ENCODE results near the gene ERVH48-1.
"Not testable (repeated sequence)": the region's sequence is repeated elsewhere in the genome, so short reads cannot be mapped to it uniquely, and the experiment has no call there.

ERVH48-1 gene

DNA sequence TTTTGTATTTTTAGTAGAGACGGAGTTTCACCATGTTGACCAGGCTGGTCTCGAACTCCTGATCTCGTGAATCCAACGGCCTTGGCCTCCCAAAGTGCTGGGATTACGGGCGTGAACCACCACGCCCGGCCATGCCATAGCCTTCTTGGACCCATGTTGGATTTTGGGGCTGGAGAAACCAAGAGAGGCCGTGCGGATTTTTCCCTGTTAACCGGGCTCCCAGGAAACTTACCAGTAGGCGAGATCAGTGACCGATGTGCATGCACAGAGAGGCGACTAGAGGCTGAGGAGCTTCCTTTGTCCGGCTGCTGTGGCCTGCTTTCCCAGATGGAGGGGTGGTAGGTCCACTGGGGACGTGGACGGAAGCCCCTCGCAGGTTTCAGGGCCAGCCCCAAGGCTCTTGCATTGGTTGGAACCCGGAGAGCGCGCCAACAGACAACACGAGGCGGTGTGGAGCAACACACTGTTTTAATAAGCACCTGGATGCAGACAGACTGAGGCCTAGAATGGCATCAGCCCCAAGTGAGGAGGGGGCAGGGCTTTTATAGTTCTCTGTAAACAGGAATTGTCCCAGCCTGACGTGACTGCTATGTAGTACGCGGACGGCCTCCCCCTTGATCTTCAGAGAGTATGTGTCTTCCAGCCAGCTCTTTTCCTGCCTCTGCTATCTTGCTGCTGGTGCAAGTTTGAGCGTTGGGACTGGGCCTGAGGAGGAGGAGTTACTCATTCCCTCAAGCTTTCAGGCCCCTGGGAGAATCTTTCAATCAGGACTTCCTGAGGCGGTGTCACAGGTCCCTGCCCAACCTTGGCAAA, at the start of gene ERVH48-1:
Gene ERVH48-1 (minus strand): TSS at position 517 of the 813 bp plus-strand sequence. CDS start 6,624 bp downstream, outside the sequence.
- no peak for DNase-seq

DNA sequence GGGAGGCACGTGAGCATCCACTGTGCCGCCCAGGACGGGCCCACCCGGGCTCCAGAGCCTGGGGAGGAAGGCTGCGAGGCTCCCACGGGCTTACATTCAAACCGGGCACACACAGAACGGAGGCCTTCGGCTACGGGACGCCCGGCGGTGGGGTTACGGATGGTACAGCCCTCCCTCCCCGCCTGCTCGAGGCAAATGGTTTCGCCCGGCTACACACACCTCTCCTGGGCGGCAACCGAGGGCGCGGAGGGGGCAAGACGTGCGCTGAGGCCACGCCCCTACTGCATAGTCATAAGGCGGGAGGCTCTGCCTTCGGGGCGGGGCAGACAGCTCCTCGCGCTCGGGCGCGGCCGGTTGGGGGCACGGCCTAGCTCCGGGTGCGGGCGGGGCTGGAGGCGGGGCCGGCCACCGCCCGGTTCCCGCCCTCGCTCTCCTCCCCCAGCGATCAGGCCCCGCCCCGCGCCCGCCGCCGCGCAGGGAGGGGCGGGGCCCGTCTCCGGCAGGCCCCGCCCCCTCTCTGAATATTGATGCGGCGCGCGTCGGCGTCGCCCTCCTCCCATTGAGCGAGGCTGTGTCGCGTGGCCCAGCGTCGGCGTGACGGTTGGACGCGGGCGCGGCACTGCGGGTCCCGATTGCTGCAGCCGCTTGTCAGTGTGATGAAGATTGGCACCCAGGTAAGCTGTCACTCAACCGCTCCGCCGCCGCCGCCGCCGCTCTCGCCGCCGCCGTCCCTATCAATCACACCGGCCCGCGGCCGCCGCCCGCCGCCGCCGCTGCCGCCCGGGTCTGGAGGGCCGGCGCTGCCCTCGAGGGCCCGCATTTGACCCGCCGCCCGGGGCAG, 48.8 kb upstream of the ERVH48-1 start, which contains the start of gene PKNOX1:
Gene PKNOX1 (plus strand): TSS at position 572 of the 841 bp plus-strand sequence. CDS start 29,820 bp downstream, outside the sequence.
- DNase-seq: peak; percentile 98

GRCh38 chr21:42973309-42973990, 48.0 kb upstream of the ERVH48-1 start:
- no peak for DNase-seq

- no peak for DNase-seq
Measured at GRCh38 chr21:42971897-42972275, 46.5 kb upstream of the ERVH48-1 start.

- DNase-seq: no peak
Measured at GRCh38 chr21:42970946-42971653, 45.7 kb upstream of the ERVH48-1 start.

DNA sequence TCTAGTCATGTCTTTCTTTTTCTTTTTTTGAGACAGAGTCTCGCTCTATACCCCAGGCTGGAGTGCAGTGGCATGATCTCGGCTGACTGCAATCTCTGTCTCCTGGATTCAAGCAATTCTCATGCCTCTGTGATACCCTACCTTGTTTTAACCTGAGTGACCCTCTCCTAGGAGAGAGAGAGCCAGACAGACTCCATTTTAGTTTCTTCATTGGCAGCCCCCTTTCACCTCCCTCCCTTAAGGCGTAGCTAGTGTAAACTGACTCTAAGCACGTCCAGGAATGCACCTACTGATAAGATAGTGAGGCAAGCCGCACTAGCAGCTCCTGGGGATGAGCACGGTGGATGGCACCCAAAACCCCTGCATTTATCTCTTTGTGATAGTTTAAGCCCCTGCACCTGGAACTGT, 43.8 kb upstream of the ERVH48-1 start:
- DNase-seq: no peak

GRCh38 chr21:42967616-42968015, 42.2 kb upstream of the ERVH48-1 start:
- DNase-seq: not testable (repeated sequence)

- no peak for DNase-seq
Measured at GRCh38 chr21:42965211-42965560, 39.8 kb upstream of the ERVH48-1 start.

DNA sequence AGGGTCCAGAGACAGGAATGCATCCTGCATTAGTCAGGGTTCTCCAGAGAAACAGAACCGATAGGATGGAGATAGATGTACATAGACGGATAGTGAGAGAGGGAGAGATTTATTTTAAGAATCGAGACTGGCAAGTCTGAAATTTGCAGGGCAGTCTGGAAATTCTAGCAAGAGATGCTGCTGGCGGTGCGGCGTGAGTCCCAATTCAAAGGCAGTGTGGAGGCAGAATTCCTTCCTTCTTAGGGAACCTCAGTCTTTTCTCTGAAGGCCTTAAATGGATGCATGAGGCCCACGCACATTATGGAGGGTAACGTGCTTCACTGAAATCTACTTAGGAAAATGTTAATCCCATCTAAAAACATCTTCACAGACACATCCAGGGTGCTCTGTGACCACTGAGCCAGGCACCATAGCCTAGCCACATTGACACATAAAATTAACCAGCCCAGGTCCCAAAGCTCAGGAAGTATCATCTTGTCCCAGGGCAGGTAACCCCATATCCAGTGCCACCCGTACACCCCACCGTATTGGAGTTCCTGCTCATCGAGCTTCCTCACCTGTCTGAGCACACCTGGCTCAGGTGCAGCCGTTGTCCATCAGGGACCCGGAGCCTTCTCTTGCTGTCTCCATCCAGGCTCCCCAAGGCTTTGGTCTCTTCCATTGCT, 39.2 kb upstream of the ERVH48-1 start:
- DNase-seq: no peak

DNA sequence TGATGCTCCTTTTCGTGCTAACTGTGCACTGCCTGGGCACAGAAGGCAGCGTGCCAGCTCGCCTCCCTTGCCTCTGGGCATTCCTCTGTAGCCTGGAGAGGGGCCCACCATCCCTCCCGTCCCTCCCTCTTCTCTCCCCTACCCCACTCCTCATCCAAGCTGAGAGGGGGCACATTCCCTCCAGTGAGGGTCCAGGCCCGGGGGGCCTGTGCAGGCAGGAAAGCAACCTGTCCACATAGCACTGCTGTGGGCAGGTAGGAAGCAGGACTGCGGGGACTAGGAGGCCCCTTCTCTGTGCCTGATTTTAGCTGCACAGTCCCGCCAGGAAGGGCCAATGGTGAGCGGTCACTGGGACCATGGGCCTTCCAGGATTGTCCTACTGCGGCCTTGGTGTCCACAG, 38.7 kb upstream of the ERVH48-1 start:
- DNase-seq: no peak

DNA sequence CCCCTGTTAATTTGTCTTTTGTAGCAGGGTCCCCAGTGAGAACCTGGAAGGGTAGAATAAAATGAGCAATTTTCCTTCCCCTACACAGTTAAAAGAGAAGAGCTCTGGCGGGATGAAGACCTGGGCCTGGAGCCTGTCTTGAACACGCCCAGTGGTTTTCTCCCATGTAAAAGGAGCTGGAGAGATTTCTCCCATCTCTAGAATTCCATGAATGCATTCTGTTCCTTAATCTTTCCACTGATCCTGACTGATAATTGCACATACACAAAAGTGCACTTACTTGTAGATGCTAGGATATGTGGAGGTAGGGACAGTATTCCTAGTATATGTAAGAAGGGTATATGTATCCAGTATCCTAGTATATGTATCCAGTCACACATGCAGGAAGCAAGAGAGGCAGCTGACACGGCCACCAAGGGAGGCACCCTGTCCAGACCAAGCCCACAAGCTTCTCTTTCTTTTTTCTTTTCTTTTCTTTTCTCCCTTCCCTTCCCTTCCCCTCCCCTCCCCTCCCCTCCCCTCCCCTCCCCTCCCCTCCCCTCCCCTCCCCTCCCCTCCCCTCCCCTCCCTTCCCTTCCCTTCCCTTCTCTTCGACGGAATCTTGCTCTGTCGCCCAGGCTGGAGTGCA, 37.1 kb upstream of the ERVH48-1 start:
- no peak for DNase-seq

GRCh38 chr21:42959728-42960127, 34.3 kb upstream of the ERVH48-1 start:
- no peak for DNase-seq

- DNase-seq: not testable (repeated sequence)
Measured at GRCh38 chr21:42958122-42958521, 32.7 kb upstream of the ERVH48-1 start.

DNA sequence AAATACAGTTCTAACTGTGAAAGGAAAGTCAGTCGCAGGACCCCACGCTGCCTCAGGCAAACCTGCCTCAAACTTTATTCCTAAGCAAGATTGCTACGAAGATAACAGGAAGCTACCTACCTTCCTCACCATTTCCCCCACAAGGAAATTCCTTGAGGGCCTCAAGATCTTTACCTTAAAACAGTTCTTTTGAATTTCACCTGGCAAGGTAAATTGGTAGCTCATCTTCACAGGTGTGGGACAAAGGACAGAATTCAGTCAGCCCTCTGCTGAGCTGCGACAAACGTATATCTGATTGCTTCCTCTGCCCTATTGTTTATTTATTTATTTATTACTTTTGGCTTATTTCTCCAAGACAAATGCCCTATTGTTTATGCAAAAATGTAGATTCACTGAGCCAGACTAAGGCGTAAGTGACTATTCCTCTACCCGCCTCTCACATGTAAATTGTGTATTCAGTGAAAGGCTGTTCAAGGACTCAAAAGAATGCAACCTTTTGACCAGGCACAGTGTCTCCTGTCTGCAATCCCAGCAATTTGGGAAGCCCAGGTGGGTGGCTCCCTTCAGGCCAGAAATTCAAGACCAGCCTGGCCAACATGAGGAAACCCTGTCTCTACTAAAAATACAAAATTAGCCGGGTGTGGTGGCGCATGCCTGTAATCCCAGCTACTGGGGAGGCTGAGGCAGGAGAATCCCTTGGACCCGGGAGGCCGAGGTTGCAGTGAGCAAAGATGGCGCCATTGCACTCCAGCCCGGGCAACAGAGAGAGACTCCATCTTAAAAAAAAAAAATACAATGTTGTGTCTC, 31.6 kb upstream of the ERVH48-1 start:
- DNase-seq: no peak

GRCh38 chr21:42951193-42951592, 25.8 kb upstream of the ERVH48-1 start:
- not testable (repeated sequence) for DNase-seq

DNA sequence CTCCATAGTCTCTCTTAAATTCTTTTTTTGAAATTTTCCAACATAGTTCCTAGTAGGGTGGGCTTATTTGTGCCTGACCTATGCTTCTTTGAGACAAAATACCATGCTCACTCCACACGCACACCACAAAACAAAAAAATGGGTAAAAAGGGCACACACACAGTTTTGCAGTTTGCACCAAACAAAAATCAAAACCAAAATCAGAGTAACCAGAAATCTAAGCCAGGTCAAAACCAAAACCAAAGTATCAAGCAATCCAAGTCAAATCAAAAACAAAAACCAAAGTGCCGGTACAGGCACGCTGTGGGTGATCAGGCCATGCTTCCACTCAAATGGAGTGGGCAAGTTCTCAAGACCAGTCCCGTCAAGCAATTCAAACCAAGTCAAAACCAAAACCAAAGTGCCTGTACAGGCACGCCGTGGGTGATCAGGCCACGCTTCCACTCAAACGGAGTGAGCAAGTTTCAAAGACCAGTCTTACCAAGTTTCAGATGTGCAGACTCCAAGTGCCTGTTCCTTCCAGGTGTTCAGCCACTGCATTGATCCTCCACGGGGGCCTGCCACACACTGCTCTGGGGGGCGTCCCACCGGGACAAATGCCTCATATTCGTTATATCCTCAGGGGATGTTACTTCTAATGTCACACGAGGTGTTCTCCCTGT, 23.8 kb upstream of the ERVH48-1 start:
- DNase-seq: not testable (repeated sequence)

DNA sequence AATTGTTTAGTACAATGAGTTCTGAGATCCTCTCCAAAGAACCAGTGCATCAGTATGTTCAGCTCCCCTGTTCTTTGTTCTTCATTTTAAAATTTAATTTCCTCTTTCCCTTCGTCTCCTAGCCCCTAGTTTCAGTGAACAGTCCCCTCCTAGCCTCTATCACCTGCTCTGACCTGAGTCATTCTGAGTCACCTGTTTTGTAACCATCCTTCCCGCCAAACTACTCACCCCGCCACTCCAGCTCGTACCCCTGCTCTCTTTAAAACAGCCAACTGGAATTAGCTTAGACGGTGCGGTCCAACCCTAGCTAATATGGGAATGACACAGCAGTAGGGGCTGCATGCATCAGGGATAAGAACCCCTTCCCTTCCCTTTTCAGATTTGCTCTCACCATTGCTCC, 16.8 kb upstream of the ERVH48-1 start:
- DNase-seq: no peak

- DNase-seq: no peak
Measured at GRCh38 chr21:42941696-42942085, 16.3 kb upstream of the ERVH48-1 start.

- no peak for DNase-seq
Measured at GRCh38 chr21:42939582-42940413, 14.4 kb upstream of the ERVH48-1 start.

All from NCI-H1048 (cell line).